Urinary bladder (tissue), 4 donors: ENCODE data around the gene MOSPD3. TPM values are rescaled to one million over a fixed set of nuclear protein-coding genes. Genes with fewer than 3 reads are reported as not detected.

Experiments
- DNase-seq: peaks from one replicate; pipeline ENCODE4 v3.0.0-alpha.2; 2015; ENCODE audit errors: extremely low spot score
- H3K27ac ChIP-seq: one replicate; pipeline ENCODE4 v1.5.1; 2013; ENCODE audit warnings: low read depth, mild to moderate bottlenecking, moderate library complexity
- H3K36me3 ChIP-seq: one replicate; pipeline ENCODE4 v1.6.1; 2013; ENCODE audit warnings: mild to moderate bottlenecking, moderate library complexity; ENCODE audit not compliant: insufficient read depth
- H3K4me1 ChIP-seq: one replicate; pipeline ENCODE4 v1.6.1; 2013; ENCODE audit warnings: mild to moderate bottlenecking, moderate library complexity; ENCODE audit not compliant: insufficient read depth
- H3K4me3 ChIP-seq: one replicate; pipeline ENCODE4 v1.5.1; 2013; ENCODE audit warnings: low read depth, low read length
- whole genome bisulfite sequencing: extraction: QIAGEN DNeasy Blood & Tissue Kit; methylation state at CpG from one replicate; pipeline ENCODE4 v1.1.7; 2013; 5-methylcytosine and 5-hydroxymethylcytosine counted together
- polyA plus RNA-seq: library from polyadenylated mRNA; stranded (reverse); fragments of 200-250 nt; gene quantifications from one replicate; pipeline ENCODE4 v1.2.3, GENCODE V29; 2013
- total RNA-seq: library from RNA; depleted of rRNA; stranded (reverse); fragments of >200 nt; gene quantifications from one replicate; pipeline ENCODE4 v1.2.3, GENCODE V29; 2014
- donor health status: healthy with polysubstance abuse.
- donor health status: healthy.

Gene MOSPD3
- total and polyA plus RNA-seq, 2 donors: 5.3 to 30.4 TPM

DNA sequence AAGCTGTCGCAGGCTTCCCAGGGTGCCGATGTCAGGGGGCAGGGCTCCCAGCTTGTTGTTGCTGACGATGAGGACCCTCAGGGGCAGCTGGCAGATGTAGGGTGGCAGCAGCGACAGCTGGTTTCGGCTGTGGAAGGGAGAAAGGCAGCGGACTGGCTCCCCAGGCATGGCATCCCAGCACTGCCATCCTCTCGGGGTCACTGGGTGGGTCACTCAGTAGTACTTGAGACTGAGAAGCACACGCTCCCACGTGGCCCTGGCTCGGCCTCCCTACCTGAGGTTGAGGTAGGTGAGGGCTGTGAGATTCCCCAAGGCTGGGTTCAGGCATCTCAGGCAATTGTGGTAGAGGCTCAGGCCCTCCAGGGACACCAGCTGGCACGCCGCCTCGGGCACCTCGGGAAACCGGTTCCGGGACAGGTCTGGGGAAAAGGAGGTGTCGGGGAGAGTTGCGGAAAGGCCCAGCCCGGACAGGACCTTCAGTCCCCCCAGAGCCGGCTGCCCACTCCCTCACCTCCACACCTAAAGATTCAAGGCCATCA is 30.2 kb upstream of the MOSPD3 start:
- H3K4me3 ChIP-seq: no peak overlapping the region
- 91% methylated on average over 20 of the region's 20 CpGs for WGBS
- no peak for DNase-seq
- H3K27ac ChIP-seq: no peak overlapping the region
- H3K4me1 ChIP-seq: no peaks in the 10 kb centered on the region
- peaks cover 4% of the 10 kb centered on the region for H3K36me3 ChIP-seq

DNA sequence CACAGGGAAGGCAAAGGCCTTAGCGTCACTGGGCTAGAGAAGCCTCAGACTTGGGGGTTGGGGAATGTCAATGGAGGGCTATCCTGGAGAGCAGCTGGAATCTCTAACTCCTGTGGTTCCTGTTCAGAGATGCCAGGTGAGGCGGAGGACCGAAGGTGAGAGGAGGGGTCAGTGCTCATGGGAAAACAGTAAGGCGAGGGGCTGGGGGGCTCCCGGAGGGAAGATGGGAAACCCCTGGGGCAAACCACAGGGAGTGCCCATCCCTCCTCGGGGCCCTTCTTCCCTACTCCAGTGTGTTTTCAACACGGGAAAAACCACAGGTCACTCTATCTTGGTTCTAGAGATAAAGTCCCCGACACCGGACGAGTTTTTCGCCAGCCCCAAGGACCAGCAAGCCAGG is 29.7 kb upstream of the MOSPD3 start:
- peaks cover 3% of the 10 kb centered on the region for H3K36me3 ChIP-seq
- DNase-seq: no peak
- no peaks in the 10 kb centered on the region for H3K4me1 ChIP-seq
- H3K4me3 ChIP-seq: no peak overlapping the region
- WGBS: 77% methylated on average over 11 of the region's 11 CpGs
- no peak overlapping the region for H3K27ac ChIP-seq

DNA sequence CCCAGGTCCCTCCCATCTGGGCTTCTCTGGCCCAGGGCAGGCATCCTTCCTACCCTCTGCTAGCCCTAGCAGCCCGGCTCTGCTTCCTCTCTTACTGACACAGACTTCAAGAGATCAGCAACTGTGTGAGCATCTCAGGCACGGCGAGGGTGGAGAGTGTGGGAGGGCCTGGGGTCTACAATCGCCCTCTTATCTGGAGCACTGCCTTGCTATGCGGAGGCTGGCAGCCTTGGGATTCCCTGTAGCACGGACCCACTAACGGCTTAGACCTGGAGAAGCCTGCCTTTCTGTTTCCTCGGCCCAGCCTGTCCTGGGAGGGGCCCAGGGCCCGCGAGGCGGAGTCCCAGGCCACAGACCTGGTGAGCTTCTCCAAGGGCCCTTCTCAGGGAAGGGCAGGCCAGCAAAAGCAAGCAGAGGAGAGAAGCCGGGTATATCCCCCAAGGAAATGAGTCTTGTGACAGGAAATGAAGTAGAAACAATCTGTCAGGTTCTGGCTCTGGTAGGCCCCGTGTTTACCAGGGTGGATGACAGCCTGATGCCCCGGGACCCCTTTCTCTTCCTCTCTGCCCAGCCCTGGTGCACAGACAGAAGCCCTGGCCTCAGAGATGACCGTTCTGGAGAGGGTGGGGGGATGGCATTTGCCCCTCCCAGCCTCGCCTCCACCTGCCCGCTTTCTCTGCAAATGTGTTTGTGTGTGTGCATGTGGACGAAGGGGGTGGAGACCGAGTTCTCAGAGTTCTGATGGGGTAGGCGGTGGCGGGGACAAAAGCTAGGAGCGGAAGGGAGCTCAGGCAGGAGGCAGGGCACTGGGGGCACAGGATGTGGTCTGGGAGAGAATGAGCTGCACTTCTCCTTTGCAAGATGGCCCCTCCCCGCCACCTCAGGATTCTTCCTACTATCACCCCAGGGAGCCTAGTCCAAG is 28.9 kb upstream of the MOSPD3 start:
- no peak overlapping the region for H3K27ac ChIP-seq
- DNase-seq: no peak
- WGBS: 44% methylated on average over 23 of the region's 23 CpGs
- H3K4me3 ChIP-seq: no peak overlapping the region
- no peaks in the 10 kb centered on the region for H3K4me1 ChIP-seq
- no peaks in the 10 kb centered on the region for H3K36me3 ChIP-seq

DNA sequence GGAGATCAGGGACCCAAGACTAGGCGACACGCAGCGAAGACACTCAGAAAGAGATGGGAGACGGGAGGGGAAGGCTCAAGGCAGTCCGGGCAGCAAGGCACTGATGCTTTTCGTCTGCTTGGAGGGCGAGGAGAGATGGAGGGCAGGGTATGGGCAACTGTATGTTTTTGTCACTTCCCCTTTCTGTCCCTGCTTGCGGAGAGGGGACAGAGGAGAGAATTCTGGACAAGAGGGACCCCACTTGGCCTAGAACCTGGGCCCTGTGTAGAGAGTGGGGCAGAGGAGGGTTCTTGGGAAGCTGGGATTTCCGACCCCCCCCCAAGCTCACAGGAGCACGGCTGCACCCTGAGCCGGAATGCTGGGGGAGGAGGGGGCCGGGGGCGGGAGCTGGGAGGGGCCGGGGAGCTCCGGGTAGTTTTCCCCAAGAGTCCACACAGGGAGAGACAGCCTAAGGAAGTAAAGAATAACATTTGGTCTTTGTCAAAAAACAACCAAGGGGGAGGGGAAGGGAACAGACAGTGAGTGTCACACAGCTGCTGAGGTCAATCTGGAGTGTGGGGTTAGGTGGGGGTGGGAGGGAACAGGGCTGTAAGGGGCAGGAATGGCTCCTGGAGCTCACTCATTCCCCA is 28.2 kb upstream of the MOSPD3 start:
- whole genome bisulfite sequencing: 35% methylated on average over 15 of the region's 15 CpGs
- Histone ChIP-seq H3K4me1 (no peaks in the 10 kb centered on the region), H3K36me3 (no peaks in the 10 kb centered on the region), H3K27ac (peak overlapping the region; percentile 46), H3K4me3 (peak overlapping the region; percentile 90)
- no peak for DNase-seq

DNA sequence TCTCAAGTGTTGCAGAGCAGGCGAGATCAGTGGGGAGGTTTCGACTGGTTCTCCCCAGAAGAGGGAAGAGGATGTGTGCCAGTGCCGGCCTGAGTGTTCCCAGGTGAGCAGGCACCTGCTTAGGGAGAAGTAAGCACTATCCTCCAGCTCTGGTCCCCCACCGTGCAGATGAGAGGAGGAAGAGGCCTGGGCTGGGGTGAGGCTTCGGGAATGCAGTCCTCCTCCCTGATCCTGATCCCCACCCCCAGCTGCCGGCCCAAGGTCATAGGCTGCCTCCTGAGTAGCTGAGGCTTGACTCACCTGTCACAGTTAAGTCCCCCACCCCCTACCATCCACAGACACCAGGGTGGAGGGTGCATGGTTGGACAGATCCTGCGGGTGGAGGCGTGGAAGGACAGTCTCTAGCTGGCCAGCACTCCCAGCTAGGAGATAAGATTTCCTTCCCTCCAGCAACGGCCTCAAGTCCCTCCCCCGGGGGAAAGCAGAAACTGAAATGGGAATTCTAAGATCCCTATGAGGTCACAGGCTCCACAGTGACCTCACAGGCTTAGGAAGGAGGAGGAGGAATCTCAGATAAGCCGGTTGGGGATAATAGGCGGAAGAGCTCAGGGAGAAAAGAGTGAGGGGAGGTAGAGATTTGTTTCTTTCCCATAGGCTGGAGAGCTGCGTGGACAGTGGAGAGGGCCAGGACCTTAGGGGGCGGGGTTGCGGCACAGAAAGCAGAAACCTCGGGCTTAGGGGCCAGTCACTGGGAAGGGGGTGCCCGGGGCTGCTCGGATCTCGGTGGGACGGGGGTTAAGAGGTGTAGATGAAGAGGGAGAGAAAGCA is 27.4 kb upstream of the MOSPD3 start:
- no peak for DNase-seq
- no peaks in the 10 kb centered on the region for H3K4me1 ChIP-seq
- H3K27ac ChIP-seq: peak overlapping the region; percentile 46
- peak overlapping the region; percentile 90 for H3K4me3 ChIP-seq
- no peaks in the 10 kb centered on the region for H3K36me3 ChIP-seq
- 8% methylated on average over 20 of the region's 20 CpGs for WGBS

DNA sequence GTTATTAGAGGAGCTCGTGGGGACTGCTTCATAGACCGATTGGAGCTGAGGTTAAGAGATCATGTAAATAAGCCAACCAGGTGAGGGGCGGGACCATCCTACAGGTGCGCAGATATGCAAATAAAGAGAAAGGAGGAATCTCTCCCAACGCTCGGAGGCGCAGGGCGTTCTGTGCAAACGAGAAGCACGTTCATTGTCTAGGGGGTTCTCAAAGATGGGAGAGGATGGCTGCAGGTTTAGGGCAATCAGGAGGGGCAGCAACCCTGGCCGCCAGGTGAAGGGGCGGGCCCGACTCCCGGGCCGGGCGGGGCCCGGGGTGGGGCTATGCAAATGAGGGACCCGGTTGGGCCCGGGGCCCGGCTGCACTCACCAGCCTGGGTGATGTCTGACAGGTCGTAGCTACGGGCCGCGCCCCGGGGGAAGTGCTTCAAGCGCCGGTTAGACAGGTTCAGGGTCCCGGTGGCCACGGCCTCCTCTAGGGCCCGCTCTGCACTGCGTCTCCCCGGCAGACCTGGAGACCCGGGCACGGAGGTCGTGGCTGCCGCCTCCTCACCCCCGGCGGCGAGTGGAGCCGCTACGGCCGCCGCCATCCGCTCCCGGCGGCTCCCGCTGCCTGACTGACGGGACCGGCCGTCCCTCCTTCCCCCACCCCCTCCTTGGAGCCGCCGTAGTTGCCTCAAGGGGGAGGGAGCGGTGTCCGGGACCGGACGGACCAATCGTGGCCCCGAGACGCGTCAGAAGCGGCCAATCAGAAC is 26.7 kb upstream of the MOSPD3 start, which contains the start of gene LRCH4:
LRCH4 (minus strand) TSS at position 619 of the 755 bp plus-strand sequence; CDS start at position 590, 29 bp downstream.
- H3K4me1 ChIP-seq: no peaks in the 10 kb centered on the region
- DNase-seq: no peak

DNA sequence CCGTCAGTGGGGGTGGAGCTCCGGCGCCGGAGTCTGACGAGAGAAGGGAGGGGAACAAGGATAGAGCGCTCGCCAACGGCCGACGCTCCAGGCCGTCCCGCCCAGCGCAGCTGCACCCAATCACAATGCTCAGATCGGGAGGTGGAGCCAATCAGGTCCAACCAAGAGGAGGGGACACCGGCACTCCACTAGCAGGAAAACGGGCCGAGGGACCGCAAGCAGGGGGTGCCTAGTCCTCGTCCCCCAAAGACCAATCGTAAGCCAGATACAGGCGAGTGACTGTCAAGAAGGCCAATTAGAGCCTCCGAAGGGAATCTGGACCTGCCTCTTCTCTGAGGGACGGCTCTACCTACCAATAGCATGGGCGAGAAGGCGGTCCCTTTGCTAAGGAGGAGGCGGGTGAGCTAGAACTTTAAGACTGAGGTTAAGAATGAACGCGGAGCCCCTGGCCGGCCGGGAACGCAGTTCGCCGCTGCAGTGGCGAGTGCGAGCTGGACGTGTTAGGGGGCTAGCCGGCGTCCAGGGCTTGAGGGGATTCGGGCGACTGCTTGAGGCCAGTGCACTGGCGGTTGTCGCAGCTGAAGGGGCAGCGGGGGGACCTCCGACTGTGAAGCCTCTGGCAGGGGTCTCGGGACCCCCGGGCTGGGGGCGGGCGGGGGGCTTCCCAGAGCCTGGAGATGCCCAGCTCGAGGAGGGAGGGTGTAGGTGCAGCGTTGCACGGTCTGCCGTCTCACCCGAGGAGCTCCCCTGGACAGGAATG is 25.9 kb upstream of the MOSPD3 start, which contains the start of gene FBXO24:
FBXO24 (plus strand) TSS at position 63 of the 760 bp plus-strand sequence; CDS start at position 361, 298 bp downstream.
- H3K4me1 ChIP-seq: no peaks in the 10 kb centered on the region
- H3K27ac ChIP-seq: peak within 1 kb of the TSS; percentile 94
- peak within 1 kb of the TSS; percentile 90 for H3K4me3 ChIP-seq
- DNase-seq: peak; percentile 99
- WGBS: under 1% methylated on average over 53 of the region's 53 CpGs
- H3K36me3 ChIP-seq: no peaks in the 10 kb centered on the region

More for the DNA sequence above, 26.7 kb upstream of the MOSPD3 start, which contains the start of gene LRCH4:
- WGBS: under 1% methylated on average over 61 of the region's 61 CpGs
- no peaks in the 10 kb centered on the region for H3K36me3 ChIP-seq
- peak within 1 kb of the TSS; percentile 94 for H3K27ac ChIP-seq
- H3K4me3 ChIP-seq: peak within 1 kb of the TSS; percentile 90

DNA sequence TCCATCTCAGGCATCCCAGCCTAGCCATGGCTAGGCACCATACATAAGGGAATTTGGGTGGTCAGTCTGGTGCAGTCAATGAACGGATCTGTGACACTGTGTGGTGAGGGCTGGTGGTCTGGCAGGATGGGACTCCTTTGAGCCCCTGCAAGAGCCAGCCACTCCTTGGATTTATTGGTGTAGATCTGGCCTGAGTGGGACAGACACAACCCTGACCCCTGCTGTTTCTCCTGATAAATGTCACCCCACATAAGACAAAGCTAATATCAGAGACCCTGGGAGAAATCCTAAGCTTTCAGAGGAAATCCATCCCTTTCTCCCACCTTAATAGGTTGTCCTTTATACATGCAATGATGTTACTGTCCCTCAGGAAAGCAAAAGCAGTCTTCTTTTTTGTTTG is 23.9 kb upstream of the MOSPD3 start:
- DNase-seq: no peak
- no peaks in the 10 kb centered on the region for H3K36me3 ChIP-seq
- H3K4me1 ChIP-seq: no peaks in the 10 kb centered on the region
- WGBS: 87% methylated on average over 1 of the region's 1 CpG
- no peak overlapping the region for H3K27ac ChIP-seq
- H3K4me3 ChIP-seq: no peak overlapping the region

DNA sequence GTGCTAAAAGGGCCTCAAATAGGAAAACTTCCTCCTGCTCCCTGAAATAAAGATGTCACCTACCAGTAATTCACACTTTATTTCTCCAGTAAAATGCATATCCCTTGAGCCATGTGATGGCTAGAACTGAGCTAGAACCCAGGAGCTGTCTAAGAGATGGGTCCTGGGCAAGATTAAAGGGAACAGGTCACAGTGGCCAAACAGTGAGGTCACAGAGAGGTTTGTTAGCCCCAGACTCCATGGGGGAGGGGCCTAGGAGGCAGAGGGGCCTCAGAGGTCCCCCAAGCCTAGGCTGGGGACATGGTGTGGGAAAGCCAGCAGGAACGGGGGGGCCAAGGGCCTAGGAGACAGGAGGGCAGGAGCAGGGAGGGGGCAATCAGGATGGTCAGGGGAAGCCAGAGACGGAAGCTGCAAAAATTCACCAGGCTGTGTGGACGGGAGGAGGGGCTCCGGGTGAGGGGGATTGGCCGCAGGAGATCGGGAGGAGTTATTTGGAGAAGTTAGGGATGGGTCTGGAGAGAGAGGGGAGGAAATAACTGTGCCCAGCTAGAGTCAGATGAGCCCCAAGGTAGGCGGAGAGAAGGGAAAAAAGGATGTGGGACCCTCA is 22.9 kb upstream of the MOSPD3 start:
- no peak overlapping the region for H3K27ac ChIP-seq

DNA sequence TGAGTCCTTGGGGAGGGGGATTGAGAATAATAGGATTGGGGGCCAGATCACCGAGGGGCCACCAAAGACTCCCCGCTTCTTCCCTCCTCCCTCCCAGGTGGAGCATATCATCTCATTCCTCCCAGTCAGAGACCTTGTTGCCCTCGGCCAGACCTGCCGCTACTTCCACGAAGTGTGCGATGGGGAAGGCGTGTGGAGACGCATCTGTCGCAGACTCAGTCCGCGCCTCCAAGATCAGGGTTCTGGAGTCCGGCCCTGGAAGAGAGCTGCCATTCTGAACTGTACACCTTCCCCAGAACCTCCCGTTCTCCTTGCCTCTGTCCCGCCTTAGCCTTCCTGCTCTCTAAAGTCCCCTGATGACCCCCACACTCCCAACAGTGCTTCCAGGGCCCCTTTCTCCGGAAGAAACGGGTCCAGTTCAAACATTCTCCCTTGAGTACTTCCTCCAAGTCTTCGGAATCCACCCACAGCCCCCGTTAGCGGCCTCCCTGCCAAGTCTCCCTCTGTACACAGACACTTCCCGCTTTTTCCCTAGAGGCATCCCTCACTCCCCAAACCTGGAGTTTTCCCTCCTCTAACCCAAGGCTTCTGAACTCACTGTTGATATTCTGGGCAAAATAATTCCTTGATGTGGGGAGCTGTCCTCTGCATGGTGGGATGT is 22.1 kb upstream of the MOSPD3 start:
- DNase-seq: no peak
- Histone ChIP-seq H3K4me3 (no peak overlapping the region), H3K4me1 (no peaks in the 10 kb centered on the region), H3K36me3 (no peaks in the 10 kb centered on the region), H3K27ac (no peak overlapping the region)
- 29% methylated on average over 20 of the region's 20 CpGs for WGBS

More for the DNA sequence above, 22.9 kb upstream of the MOSPD3 start:
- H3K36me3 ChIP-seq: no peaks in the 10 kb centered on the region
- DNase-seq: no peak
- 33% methylated on average over 7 of the region's 7 CpGs for WGBS
- H3K4me3 ChIP-seq: no peak overlapping the region
- no peaks in the 10 kb centered on the region for H3K4me1 ChIP-seq

DNA sequence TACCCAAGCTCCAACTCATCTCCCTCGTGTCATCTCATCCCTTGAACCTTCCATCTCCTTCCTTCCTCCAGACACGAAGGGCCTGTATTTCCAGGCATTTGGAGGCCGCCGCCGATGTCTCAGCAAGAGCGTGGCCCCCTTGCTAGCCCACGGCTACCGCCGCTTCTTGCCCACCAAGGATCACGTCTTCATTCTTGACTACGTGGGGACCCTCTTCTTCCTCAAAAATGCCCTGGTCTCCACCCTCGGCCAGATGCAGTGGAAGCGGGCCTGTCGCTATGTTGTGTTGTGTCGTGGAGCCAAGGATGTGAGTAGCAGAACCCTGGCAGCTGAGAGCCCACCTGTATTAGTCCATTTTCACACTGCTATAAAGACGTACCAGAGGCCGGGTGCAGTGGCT is 20.7 kb upstream of the MOSPD3 start:
- Histone ChIP-seq H3K27ac (no peak overlapping the region), H3K36me3 (no peaks in the 10 kb centered on the region), H3K4me3 (no peak overlapping the region), H3K4me1 (no peaks in the 10 kb centered on the region)
- WGBS: 95% methylated on average over 17 of the region's 17 CpGs
- DNase-seq: no peak
